RWPE1 (cell line): ENCODE data around the gene TRAIP.
"Not testable (repeated sequence)": the region's sequence is repeated elsewhere in the genome, so short reads cannot be mapped to it uniquely, and the experiment has no call there.

ENCODE experiments used
- CTCF ChIA-PET: fragments of 350-600 bp; sonication (Branson Sonifier 250); formaldehyde crosslinking; extraction: SDS; loops from one replicate; lab custom pipeline; 2021; lab: Yijun Ruan, JAX
- POLR2A ChIA-PET: fragments of 400-600 bp; formaldehyde crosslinking; extraction: SDS; loops from one replicate; lab custom pipeline; 2020; ENCODE audit warnings: antibody characterized with exemption; ENCODE audit not compliant: low non-redundant PET; lab: Yijun Ruan, JAX
- DNase-seq: peaks from one replicate; pipeline ENCODE4 v3.0.0; 2012; ENCODE audit warnings: low spot score
- H3K27ac ChIP-seq: fragments of 450-650 bp; 2 replicates; pipeline ENCODE4 v1.5.1; 2017
- CTCF ChIP-seq: fragments of 450-650 bp; conservative IDR thresholded peaks from 2 replicates; pipeline ENCODE4 v1.5.1; 2017; ENCODE audit warnings: low read depth, mild to moderate bottlenecking

Gene TRAIP, protein sequence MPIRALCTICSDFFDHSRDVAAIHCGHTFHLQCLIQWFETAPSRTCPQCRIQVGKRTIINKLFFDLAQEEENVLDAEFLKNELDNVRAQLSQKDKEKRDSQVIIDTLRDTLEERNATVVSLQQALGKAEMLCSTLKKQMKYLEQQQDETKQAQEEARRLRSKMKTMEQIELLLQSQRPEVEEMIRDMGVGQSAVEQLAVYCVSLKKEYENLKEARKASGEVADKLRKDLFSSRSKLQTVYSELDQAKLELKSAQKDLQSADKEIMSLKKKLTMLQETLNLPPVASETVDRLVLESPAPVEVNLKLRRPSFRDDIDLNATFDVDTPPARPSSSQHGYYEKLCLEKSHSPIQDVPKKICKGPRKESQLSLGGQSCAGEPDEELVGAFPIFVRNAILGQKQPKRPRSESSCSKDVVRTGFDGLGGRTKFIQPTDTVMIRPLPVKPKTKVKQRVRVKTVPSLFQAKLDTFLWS

GRCh38 chr3:49856181-49857005 lies at the start of gene TRAIP:
TSS of gene TRAIP (minus strand) at chr3:49856564. CDS start at chr3:49856453, 111 bp downstream.
- H3K27ac ChIP-seq: peak within 1 kb of the TSS; percentile 70
- POLR2A ChIA-PET: interaction anchor here (0.5 kb wide), 1 partner anchor 73 kb away, joined by 3 read pairs; the partner anchor contains the start of gene MON1A
- TF ChIP-seq CTCF: no peak
- CTCF ChIA-PET: interaction anchor here (0.7 kb wide), 1 partner anchor 12 kb away, joined by 3 read pairs; no protein-coding TSS in a partner anchor
- DNase-seq: peak; percentile 97

GRCh38 chr3:49904448-49904847 lies 48.1 kb upstream of the TRAIP start:
- DNase-seq, POLR2A ChIA-PET: not testable (repeated sequence)
- H3K27ac ChIP-seq: peak overlapping the region; percentile 100
- CTCF ChIA-PET: interaction anchor here (1.0 kb wide), 1 partner anchor 56 kb away, joined by 3 read pairs; no protein-coding TSS in a partner anchor

DNA sequence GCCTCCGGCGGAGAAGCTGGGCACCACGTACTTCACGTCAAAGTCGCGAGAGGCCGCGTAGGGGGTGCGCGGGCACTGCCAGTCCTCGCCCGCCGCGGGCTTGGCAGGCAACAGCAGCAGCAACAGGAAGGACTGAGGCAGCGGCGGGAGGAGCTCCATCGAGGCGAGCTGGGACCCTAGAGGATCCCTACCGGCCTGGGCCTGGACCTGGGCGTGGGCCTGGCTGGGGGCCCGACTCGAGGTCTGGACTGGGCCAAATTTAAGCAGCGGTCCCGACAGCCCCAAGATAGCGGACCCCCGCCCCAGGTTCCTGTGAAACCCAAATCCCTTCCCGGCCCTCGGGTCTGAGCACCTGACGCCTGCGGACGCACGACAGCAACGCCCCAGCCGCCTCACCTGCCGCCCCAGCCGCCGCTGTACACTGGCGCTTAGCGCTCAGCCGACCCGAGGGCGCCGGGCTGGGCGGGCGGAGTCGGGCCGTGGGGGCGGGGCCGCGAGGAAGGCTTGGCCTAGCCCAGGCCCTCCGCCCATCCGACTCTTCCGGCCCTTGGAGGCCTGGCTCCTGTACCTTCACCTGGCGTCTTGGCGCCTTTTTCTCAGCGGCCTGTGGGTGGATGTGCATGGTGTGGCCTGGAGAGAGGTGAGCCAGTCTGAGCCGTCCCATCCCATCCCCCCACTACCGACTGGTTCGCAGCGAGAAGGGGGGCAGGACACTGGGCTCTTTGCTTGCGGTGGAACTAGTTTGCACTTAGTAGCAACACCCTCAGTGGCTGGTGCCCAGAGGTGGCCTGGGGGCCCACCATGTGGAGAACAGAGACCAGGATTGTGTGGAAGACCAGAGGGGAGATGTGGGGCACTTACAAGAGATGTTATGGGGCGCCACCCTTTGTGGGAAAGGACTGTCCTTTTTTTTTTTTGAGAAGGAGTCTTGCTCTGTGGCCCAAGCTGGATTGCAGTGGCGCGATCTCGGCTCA lies 47.4 kb upstream of the TRAIP start, which contains the start of gene MST1R:
Gene MST1R, minus strand, starts transcription at position 423 of the 974 bp plus-strand sequence. Its CDS starts 264 bp downstream, at position 159.
- peak; percentile 85 for DNase-seq

DNA sequence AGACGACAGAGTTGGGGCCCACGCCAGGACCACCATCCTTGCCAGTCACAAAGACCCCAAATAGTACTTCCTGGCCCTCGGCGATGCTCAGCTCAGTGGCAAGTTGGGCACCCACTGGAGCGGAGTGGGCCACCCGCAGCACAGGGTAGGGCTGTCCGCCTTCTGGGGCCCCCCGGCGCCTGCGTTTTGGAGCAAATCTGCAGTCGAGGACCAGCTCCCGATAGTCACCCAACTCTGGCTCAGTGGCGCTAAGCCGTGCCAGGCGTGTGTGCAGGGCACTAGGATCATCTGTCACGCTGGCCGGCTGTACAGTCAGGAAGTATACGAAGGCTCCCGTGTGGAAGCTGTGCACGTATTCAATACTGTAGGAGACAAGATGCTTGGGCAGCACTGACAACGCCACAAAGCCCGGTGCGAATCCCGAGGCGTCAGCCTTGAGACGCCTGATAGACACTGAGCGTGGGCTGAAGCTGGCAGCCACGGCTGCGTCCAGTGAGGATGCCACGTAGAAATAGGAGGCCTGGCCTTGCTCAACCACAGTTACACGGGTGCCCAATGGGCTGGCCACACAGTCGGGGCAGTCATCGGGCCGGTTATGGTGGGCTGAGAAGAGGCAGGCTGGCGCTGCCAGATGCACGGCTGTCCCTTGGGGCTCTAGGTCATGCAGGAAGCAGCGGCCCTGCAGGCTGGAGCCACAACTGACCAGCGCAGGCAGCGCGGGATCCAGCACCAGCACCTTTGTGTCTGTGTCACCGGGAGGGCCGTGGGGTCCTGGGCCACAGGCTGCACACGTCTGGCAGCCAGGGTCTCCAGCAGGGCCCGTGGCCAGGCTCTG lies 46.4 kb upstream of the TRAIP start:
- TF ChIP-seq CTCF: no peak
- ChIA-PET CTCF (interaction anchor here (1.0 kb wide), 1 partner anchor 99 kb away, joined by 3 read pairs; no protein-coding TSS in a partner anchor), POLR2A (interaction anchor here (0.6 kb wide), 1 partner anchor 32 kb away, joined by 3 read pairs; no protein-coding TSS in a partner anchor)
- H3K27ac ChIP-seq: peak overlapping the region; percentile 100
- DNase-seq: no peak

More for the DNA sequence above, 47.4 kb upstream of the TRAIP start, which contains the start of gene MST1R:
- ChIA-PET CTCF (no interaction called here), POLR2A (no interaction called here)
- no peak for TF ChIP-seq CTCF
- H3K27ac ChIP-seq: peak within 1 kb of the TSS; percentile 100

DNA sequence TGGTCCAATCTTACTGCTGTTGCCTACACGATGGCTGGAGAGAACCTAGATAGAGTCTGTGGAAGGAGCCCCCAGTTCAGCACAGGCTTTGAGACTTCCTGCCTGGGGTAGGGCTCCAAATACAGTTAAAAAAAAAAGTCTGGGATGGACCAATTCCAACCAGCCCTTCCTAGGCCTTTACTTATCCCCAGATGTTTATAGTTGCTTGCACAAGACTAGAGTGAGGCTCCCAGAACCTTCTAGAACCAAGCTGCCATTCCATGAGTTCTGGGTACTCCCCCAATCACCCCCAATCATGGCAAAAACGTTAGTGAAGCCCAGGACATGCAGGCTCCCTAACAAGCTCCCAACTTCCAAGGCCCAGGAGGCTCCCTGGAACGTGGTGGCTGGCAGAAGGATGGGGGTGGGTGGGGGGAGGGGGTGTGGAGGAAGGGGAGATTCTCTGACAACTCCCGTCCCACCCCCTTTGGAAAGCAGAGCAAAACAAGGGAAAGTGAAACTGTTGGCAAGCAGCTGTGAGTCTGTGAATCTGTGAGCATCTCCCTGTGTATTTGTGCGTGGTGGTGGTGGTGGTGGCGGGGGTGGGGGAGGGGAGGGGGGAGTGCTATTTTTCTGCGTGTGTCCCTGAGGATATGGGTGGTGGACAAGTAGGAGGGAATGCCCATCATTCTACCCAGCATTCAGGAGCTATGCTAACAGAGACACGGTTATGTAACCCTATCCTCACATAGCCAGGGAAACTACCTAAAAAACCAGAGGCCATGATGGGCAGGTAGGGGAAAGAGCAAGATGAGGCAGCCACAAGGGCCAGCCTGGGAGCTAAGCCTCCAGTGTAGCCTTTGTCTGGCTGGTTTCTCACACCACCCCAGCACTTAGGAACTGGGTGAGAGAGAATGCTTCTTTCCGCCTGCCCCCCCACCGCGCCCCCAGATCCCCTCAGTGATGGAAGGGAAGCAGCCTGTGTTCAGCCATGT lies 45.3 kb upstream of the TRAIP start:
- POLR2A ChIA-PET: interaction anchor here (0.6 kb wide), 1 partner anchor 33 kb away, joined by 3 read pairs; no protein-coding TSS in a partner anchor
- CTCF ChIA-PET: interaction anchor here (0.5 to 1.0 kb wide), 3 partner anchors 15 to 98 kb away, joined by 3 to 4 read pairs (median 3); no protein-coding TSS in a partner anchor
- TF ChIP-seq CTCF: no peak
- H3K27ac ChIP-seq: peak overlapping the region; percentile 100
- no peak for DNase-seq
